GM19452 (cell line): ENCODE measurements around the gene DENND5A.
"Not testable (repeated sequence)": the region's sequence is repeated elsewhere in the genome, so short reads cannot be mapped to it uniquely, and the experiment has no call there.

Experiments used
- ATAC-seq: cut with Tn5 transposase; IDR thresholded peaks from one replicate; pipeline ENCODE4 v1.9.1; 2021; ENCODE audit not compliant: unreplicated experiment

The DENND5A gene

GRCh38 chr11:9103542-9104276 lies 161.4 kb downstream of the DENND5A start:
- no peak for ATAC-seq

DNA sequence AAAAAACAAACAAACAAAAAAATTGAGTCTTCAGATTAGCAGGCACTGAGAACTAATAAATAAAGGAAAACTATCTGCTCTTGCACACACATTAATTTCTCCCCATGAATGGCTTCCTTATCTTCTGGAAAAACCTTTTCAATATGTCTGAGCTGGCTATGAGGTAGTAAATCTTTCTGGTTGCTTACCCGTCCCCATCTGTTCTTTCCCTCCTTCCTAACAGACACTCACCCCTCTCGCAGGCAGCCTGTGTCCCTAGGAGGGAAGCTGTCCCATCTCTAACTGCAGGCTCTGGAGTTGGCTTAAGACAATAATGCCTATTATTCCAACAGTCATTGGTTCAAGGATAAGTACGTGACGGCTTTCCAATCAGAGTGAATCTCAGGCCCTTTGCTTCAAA lies 165.5 kb downstream of the DENND5A start:
- no peak for ATAC-seq

DNA sequence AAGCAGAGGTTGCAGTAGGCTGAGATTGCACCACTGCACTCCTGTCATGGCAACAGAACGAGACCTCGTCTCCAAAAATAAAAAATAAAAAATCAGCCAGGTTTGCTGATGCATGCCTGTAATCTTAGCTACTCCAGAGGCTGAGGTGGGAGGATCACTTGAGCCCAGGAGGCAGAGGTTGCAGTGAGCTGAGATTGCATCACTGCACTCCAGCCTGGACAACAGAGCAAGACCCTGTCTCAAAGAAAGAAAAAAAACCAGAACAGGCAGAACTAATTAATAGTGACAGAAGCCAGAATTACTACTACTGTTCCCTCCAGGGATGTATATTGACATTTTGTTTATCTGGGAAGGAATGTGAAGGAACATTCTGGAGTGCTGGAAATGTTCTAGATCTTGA lies 166.7 kb downstream of the DENND5A start:
- not testable (repeated sequence) for ATAC-seq

DNA sequence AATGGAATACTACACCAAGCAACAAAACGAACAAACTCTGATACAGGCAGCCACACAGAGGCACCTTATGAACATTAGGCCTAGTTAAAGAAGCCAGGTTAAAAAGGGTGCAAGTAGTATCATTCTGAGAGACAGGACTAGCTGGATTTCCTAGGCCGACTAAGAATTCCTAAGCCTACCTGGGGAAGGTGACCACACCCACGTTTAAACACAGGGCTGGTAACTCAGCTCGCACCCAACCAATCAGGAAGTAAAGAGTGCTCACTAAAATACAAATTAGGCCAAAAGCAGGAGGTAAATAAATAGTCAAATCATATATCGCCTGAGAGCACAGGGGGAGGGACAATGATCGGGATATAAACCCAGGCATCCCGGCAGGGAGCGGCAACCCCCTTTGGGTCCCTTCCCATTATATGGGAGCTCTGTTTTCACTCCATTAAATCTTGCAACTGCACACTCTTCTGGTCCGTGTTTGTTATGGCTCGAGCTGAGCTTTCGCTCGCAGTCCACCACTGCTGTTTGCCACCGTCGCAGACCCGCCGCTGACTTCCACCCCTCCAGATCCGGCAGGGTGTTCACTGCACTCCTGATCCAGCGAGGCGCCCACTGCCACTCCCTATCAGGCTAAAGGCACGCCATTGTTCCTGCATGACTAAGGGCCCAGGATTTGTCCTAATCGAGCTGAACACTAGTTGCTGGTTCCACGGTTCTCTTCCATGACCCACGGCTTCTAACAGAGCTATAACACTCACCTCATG lies 167.8 kb downstream of the DENND5A start:
- not testable (repeated sequence) for ATAC-seq

DNA sequence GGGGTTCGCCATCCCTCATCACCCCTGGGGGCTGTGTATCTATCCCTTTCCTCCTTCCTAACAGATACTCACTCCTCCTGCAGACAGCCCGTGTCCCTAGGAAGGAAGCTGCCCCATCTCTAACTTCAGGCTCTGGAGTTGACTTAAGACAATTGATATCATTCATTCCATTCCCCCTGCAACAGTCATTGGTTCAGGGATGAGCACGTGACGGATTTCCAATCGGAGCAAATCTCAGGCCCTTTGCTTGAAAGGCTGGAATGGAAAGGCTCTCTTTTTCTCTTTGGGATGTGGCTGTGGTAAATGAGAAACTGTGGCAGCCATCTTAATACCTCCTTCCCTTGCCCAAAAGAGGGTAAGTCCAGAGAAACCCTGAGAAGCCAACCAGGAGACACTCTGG lies 168.7 kb downstream of the DENND5A start:
- ATAC-seq, result no peak

DNA sequence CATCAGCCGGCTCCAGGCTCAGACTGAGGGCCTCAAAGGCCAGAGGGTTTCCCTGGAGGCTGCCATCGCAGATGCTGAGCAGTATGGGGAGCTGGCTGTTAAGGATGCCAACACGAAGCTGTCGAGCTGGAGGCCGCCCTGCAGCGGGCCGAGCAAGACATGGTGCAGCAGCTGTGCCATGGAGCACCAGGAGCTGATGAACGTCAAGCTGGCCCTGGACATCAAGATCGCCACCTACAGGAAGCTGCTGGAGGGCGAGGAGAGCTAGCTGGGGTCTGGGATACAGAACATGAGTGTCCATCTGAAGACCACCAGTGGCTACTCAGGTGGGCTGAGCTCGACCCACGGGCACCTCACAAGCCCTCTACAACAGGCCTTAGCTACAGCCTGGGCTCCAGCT lies 169.7 kb downstream of the DENND5A start:
- ATAC-seq, result no peak

GRCh38 chr11:9094420-9094819 lies 170.7 kb downstream of the DENND5A start:
- no peak for ATAC-seq

DNA sequence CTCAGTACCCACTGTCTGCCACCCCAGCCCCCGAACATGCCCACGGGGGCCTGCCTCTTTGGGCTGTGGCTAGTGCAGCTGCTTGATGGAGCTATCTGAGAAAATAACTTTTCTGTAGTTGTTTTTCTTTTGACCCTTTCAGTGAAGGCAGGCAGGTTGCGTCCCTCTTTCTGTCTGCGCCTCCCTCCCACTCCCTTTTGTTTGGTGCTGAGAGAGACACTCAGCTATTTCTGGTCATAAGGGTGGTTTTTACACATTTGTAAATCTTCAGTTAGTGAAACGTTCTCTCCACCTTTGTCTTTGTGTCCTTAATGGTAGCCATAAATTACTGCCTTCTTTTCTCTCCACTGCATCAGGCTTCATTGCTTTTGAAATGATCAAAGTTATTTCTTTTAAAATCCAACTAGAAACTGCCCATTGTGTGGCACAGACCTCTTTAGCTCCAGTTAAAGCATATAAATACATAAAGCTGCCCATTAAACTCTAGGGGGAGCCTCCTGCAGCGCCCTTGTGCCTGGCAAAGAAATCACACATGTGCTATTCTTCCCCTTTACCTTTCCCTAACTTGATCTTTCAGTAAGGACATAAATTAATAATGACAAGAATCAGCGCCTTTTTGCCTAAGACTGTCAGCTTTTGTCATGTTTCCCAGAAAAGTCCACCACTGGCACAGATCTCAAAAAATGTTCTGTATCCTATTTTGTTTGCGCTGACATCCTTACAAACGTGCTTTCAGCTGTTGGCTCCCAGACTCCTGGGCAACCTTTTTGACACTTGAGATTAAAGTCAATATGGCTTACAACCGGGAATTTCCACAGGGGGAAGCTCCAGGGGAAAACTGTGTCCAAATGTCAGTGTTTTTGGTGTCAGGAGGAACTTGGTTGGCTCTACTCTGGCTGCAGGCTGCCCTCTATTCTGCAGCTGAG lies 172.0 kb downstream of the DENND5A start:
- no peak for ATAC-seq

DNA sequence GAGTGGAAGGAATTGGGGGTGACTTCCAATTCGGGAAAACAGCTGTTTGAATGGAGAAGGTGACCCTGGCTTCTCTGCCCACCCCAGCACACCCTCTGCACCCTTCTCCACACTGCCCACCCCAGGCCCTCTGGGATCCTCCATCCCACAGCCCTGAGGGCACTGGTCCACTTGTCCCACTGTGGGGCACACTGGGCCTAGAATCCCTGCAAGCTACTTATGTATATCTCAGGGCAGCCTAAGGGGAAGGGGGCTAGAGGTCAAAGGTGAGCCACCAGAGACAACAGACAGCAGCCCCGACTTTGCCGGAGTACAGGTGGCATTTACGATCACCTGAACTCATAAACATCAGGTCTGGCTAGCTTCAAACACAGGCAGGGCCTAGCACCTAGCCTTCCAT lies 173.1 kb downstream of the DENND5A start:
- no peak for ATAC-seq

DNA sequence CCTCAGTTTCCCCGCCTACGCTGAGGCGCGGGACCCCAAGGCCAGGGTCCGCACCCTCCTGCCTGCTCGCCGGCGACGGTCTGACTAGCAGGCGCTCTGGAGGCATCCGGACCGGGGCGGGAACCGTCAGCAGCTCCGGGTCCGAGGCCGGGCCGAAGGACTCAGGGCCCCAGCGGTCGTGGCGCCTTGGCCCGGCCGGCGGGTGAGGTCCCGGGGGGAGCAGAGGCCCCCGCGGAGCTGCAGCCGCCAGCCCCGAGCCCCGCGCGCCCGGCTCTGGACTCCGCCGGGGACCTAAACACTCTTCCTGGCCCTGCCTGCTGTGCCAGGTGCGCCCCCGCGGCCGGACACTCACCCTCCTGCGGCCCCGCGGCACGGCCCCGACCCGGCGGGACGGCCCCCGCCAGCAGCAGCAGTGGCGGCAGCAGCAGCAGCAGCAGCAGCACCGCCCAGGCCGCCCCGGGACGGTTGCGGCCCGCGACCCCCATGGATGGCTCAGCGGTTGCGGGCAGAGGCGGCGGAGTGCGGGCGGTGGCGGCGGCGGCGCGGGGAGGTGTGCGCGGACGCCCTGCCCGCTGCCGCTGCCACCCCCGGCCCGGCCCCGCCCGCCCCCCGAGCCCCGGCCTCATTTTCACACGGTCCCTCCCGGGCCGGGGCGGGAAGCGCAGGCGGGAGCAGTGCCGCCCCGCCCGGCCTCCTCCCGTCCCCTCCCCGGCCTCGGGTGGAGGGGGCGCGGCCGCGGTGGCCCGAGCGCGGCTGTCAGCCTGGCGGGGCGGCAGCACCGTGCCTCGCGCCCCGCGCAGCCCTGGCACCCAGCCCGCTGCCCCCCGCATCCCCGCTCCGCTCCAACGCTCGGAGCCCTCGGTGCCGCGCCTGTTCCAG lies 173.9 kb downstream of the DENND5A start, which contains the start of gene SCUBE2:
Gene SCUBE2, minus strand, starts transcription at position 556 of the 879 bp plus-strand sequence. Its CDS starts 71 bp downstream, at position 485.
- no peak for ATAC-seq

DNA sequence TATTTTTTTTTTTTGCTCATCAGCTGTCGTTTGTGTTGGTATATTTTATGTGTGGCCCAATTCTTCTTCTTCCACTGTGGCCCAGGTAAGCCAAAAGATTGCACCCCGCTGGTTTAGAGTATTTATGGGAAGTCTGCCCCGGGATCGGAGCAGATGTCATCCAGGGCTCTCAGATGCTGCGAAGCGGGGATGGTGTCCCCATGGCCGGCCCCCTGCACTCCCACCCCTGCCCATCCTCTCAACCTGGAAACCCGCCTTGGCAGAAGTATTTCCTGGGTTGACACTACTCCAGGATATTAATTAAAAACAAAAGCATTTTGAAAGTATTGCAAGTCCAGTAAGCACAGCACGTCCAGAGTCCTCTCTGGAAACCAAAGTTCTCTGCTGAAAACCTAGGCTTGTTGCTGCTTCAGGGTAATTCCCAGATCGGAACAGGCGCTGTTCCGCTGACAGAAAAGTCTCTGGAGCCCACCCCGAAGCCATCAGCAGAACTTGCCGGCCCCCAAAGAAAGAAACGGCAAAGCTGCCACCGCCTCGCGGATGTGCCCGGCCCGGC lies 174.6 kb downstream of the DENND5A start:
- ATAC-seq, result no peak

GRCh38 chr11:9089636-9090035 lies 175.5 kb downstream of the DENND5A start:
- no peak for ATAC-seq

- no peak for ATAC-seq
Observed at GRCh38 chr11:9089061-9089460, 176.1 kb downstream of the DENND5A start.
